PFSK-1 (cell line): ENCODE measurements around the gene DDHD1.

Experiments used
- POLR2AphosphoS5 ChIP-seq: IDR thresholded peaks from 2 replicates; pipeline ENCODE4 v1.6.1; 2012; ENCODE audit warnings: low read depth, mild to moderate bottlenecking, control low read depth, low read length, moderate library complexity
- REST ChIP-seq, 2 experiments: IDR thresholded peaks; 2 replicates each; pipeline versions ENCODE4 v1.6.1 to v1.8.0; 2011 to 2012; ENCODE audit warnings: low read depth in 2 of 2, low read length in 2 of 2, control low read depth in 1 of 2, inconsistent platforms in 1 of 2, mild to moderate bottlenecking in 1 of 2, moderate library complexity in 1 of 2; ENCODE audit not compliant: insufficient read depth in 1 of 2
- TAF1 ChIP-seq: IDR thresholded peaks from 2 replicates; pipeline ENCODE4 v1.6.1; 2012; ENCODE audit warnings: low read length, control low read depth, borderline replicate concordance; ENCODE audit not compliant: insufficient read depth

- TF ChIP-seq REST (IDR thresholded peaks at IDR 0.05; ENCODE audit: insufficient read depth in 1 of 2, low read depth in 2 of 2, low read length in 2 of 2) (no peak), POLR2AphosphoS5 (no peak), TAF1 (no peak)
Measured at GRCh38 chr14:53187921-53188463, 34.9 kb upstream of the DDHD1 start.
